ENCODE measurements around the gene HMGN1. TPM values are rescaled to one million over a fixed set of nuclear protein-coding genes. Genes with fewer than 3 reads are reported as not detected.

HMGN1 gene
- total RNA-seq, 2 donors from 2014 or later: 37.1 to 39.6 TPM

- DNase-seq (ENCODE audit: low spot score): peak; percentile 94
- peak overlapping the region; percentile 80 to 87 for H3K4me3 ChIP-seq
- H3K27ac ChIP-seq: peak overlapping the region; percentile 93 to 95
- no peaks in the 10 kb centered on the region for H3K9me3 ChIP-seq
- no peaks in the 10 kb centered on the region for H3K27me3 ChIP-seq
- peaks cover 3% of the 10 kb centered on the region for H3K36me3 ChIP-seq
- H3K4me1 ChIP-seq: peaks cover 0 to 28% of the 10 kb centered on the region in 2 donors
- TF ChIP-seq CTCF (IDR thresholded peaks at IDR 0.05): no peak
Measured at GRCh38 chr21:39349211-39350093, 564 bp upstream of the HMGN1 start.

GRCh38 chr21:39348040-39348354 is 891 bp downstream of the HMGN1 start:
- Histone ChIP-seq H3K4me1 (peaks cover 0 to 30% of the 10 kb centered on the region in 2 donors), H3K27me3 (no peaks in the 10 kb centered on the region), H3K36me3 (peaks cover 14% of the 10 kb centered on the region), H3K9me3 (no peaks in the 10 kb centered on the region), H3K27ac (peak overlapping the region; percentile 93 to 95), H3K4me3 (peak overlapping the region; percentile 80 to 87)
- no peak for TF ChIP-seq CTCF (IDR thresholded peaks at IDR 0.05)
- DNase-seq (ENCODE audit: low spot score): no peak

- Histone ChIP-seq H3K9me3 (no peaks in the 10 kb centered on the region), H3K36me3 (peaks cover 14% of the 10 kb centered on the region), H3K27me3 (no peaks in the 10 kb centered on the region), H3K4me3 (peak overlapping the region; percentile 80 to 87), H3K4me1 (peaks cover 0 to 30% of the 10 kb centered on the region in 2 donors), H3K27ac (peak overlapping the region; percentile 93 to 95)
- no peak for DNase-seq (ENCODE audit: low spot score)
- TF ChIP-seq CTCF (IDR thresholded peaks at IDR 0.05): no peak
Measured at GRCh38 chr21:39347537-39347936, 1.4 kb downstream of the HMGN1 start.

GRCh38 chr21:39346671-39347331 is 2.1 kb downstream of the HMGN1 start:
- Histone ChIP-seq H3K9me3 (no peaks in the 10 kb centered on the region), H3K36me3 (peaks cover 19% of the 10 kb centered on the region), H3K4me3 (no peak overlapping the region), H3K27ac (peak overlapping the region in 1 of 2 donors; percentile 93), H3K27me3 (no peaks in the 10 kb centered on the region), H3K4me1 (peaks cover 0 to 30% of the 10 kb centered on the region in 2 donors)
- DNase-seq (ENCODE audit: low spot score): no peak
- no peak for TF ChIP-seq CTCF (IDR thresholded peaks at IDR 0.05)

DNA sequence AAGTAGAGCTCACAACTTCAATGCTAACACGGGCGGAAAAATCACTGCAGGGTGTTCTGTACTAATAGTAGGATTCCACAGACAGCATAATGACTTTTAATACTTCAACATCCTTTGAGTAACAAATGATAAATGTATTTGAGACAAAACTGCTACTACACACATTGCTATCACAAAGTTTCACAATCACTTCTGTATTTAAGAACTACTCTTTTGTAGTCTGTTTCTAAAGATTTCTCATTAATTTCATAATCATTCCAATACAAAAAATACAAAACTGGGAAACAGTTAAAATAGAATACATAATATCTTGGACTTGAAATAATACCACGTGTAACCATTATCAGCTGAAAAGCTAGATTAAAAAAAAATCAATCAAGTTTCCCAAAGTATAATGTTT is 2.7 kb downstream of the HMGN1 start:
- Histone ChIP-seq H3K27me3 (no peaks in the 10 kb centered on the region), H3K4me3 (no peak overlapping the region), H3K9me3 (no peaks in the 10 kb centered on the region), H3K36me3 (peaks cover 25% of the 10 kb centered on the region), H3K27ac (peak overlapping the region in 1 of 2 donors; percentile 93), H3K4me1 (peaks cover 0 to 30% of the 10 kb centered on the region in 2 donors)
- no peak for DNase-seq (ENCODE audit: low spot score)
- TF ChIP-seq CTCF (IDR thresholded peaks at IDR 0.05): no peak
